ENCODE results near the gene TRHDE.

DNA sequence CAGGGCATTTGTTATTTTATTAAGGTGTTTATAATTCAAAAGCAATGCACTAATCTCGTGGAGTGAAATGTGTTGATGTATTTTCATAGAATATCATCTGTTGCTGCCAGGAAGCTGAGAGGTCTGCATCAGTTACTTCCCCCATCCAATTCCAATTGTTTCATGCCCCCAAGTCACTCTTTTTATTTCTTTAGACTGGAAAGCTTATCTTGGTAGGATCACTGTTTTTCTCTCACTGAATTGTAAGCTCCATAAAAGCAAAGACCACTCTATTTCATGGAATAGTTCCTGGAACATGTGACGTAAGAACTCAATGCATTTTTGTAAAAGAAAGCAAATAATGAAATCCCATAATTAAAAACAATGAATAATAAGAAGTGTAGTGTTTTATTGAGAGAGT lies 420.2 kb downstream of the TRHDE start:
- TF ChIP-seq, protein P1, sequence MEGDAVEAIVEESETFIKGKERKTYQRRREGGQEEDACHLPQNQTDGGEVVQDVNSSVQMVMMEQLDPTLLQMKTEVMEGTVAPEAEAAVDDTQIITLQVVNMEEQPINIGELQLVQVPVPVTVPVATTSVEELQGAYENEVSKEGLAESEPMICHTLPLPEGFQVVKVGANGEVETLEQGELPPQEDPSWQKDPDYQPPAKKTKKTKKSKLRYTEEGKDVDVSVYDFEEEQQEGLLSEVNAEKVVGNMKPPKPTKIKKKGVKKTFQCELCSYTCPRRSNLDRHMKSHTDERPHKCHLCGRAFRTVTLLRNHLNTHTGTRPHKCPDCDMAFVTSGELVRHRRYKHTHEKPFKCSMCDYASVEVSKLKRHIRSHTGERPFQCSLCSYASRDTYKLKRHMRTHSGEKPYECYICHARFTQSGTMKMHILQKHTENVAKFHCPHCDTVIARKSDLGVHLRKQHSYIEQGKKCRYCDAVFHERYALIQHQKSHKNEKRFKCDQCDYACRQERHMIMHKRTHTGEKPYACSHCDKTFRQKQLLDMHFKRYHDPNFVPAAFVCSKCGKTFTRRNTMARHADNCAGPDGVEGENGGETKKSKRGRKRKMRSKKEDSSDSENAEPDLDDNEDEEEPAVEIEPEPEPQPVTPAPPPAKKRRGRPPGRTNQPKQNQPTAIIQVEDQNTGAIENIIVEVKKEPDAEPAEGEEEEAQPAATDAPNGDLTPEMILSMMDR (IDR thresholded peaks at IDR 0.05), result no peak
- TF ChIP-seq POLR2A (IDR thresholded peaks at IDR 0.05), result no peak
